ENCODE results near the gene SCOC.

The SCOC gene

GRCh38 chr4:140373328-140374129, at the start of gene SCOC:
TSS of gene SCOC (plus strand) at chr4:140373646. CDS start at chr4:140379171, 5,525 bp downstream.
- peak; percentile 95 for DNase-seq

GRCh38 chr4:140326395-140326993, 47.0 kb upstream of the SCOC start:
- peak; percentile 26 for DNase-seq

GRCh38 chr4:140330311-140330900, 43.0 kb upstream of the SCOC start:
- peak; percentile 30 for DNase-seq

- DNase-seq: no peak
Measured at GRCh38 chr4:140331245-140331644, 42.2 kb upstream of the SCOC start.

- DNase-seq: no peak
Measured at GRCh38 chr4:140331876-140332275, 41.6 kb upstream of the SCOC start.

GRCh38 chr4:140332734-140333133, 40.7 kb upstream of the SCOC start:
- DNase-seq: no peak

GRCh38 chr4:140333523-140333922, 39.9 kb upstream of the SCOC start:
- DNase-seq: no peak

- DNase-seq: no peak
Measured at GRCh38 chr4:140335076-140335475, 38.4 kb upstream of the SCOC start.

- DNase-seq: no peak
Measured at GRCh38 chr4:140336730-140337129, 36.7 kb upstream of the SCOC start.

GRCh38 chr4:140342620-140343019, 30.8 kb upstream of the SCOC start:
- DNase-seq: no peak

- DNase-seq: peak; percentile 50
Measured at GRCh38 chr4:140343303-140343702, 30.1 kb upstream of the SCOC start.

- no peak for DNase-seq
Measured at GRCh38 chr4:140344101-140344500, 29.3 kb upstream of the SCOC start.

- no peak for DNase-seq
Measured at GRCh38 chr4:140344621-140345020, 28.8 kb upstream of the SCOC start.

GRCh38 chr4:140346136-140346535, 27.3 kb upstream of the SCOC start:
- DNase-seq: no peak

- no peak for DNase-seq
Measured at GRCh38 chr4:140349816-140350215, 23.6 kb upstream of the SCOC start.

- no peak for DNase-seq
Measured at GRCh38 chr4:140351093-140352075, 22.1 kb upstream of the SCOC start.

- no peak for DNase-seq
Measured at GRCh38 chr4:140353786-140354185, 19.7 kb upstream of the SCOC start.

- DNase-seq: no peak
Measured at GRCh38 chr4:140355288-140355687, 18.2 kb upstream of the SCOC start.

- no peak for DNase-seq
Measured at GRCh38 chr4:140357868-140358267, 15.6 kb upstream of the SCOC start.

- DNase-seq: no peak
Measured at GRCh38 chr4:140358281-140358680, 15.2 kb upstream of the SCOC start.

- peak; percentile 82 for DNase-seq
Measured at GRCh38 chr4:140359562-140360427, 13.7 kb upstream of the SCOC start.

- DNase-seq: no peak
Measured at GRCh38 chr4:140361099-140361498, 12.3 kb upstream of the SCOC start.
